Subcutaneous abdominal adipose tissue (tissue), 5 donors: Measurements from ENCODE around the gene RAB11FIP3.

Source experiments
- H3K27ac ChIP-seq: one replicate; pipeline ENCODE4 v1.7.0; 2013; ENCODE audit warnings: low read depth, mild to moderate bottlenecking, inconsistent platforms, low read length, moderate library complexity
- H3K27me3 ChIP-seq, 5 donors: one replicate each; pipeline ENCODE4 v1.7.0; 2013; ENCODE audit warnings: low read length in 5 of 5, inconsistent platforms in 1 of 5; ENCODE audit not compliant: control insufficient read depth in 5 of 5, insufficient read depth in 4 of 5
- H3K36me3 ChIP-seq, 5 donors: one replicate each; pipeline ENCODE4 v1.7.0; 2013; ENCODE audit warnings: low read length in 5 of 5; ENCODE audit not compliant: control insufficient read depth in 5 of 5, insufficient read depth in 5 of 5
- H3K4me1 ChIP-seq, 5 donors: one replicate each; pipeline ENCODE4 v1.7.0; 2013; ENCODE audit warnings: low read length in 5 of 5, mild to moderate bottlenecking in 3 of 5, moderate library complexity in 1 of 5; ENCODE audit not compliant: control insufficient read depth in 5 of 5, insufficient read depth in 5 of 5
- H3K4me3 ChIP-seq, 5 donors: one replicate each; pipeline ENCODE4 v1.7.0; 2013; ENCODE audit warnings: low read length in 5 of 5, low read depth in 1 of 5
- H3K9ac ChIP-seq, 5 donors: one replicate each; pipeline ENCODE4 v1.7.0; 2013; ENCODE audit warnings: low read length in 5 of 5, mild to moderate bottlenecking in 4 of 5, moderate library complexity in 3 of 5
- H3K9me3 ChIP-seq, 5 donors: one replicate each; pipeline ENCODE4 v1.7.0; 2013; ENCODE audit warnings: low read length in 5 of 5; ENCODE audit not compliant: control insufficient read depth in 5 of 5
- donor health status: healthy.
- donor health status: healthy.
- donor health status: healthy.
- donor health status: healthy.
- donor health status: healthy.

The RAB11FIP3 gene

GRCh38 chr16:557463-558297 lies 132.2 kb downstream of the RAB11FIP3 start:
- H3K9ac ChIP-seq, result no peak overlapping the region
- no peaks in the 10 kb centered on the region for H3K9me3 ChIP-seq
- peaks cover 20 to 42% (median 34%) of the 10 kb centered on the region in 5 donors for H3K27me3 ChIP-seq
- H3K27ac ChIP-seq, result no peak overlapping the region
- H3K4me1 ChIP-seq, result peaks cover 0 to 13% (median 3%) of the 10 kb centered on the region in 5 donors
- H3K4me3 ChIP-seq, result no peak overlapping the region
- peaks cover 0 to 4% (median 4%) of the 10 kb centered on the region in 5 donors for H3K36me3 ChIP-seq

DNA sequence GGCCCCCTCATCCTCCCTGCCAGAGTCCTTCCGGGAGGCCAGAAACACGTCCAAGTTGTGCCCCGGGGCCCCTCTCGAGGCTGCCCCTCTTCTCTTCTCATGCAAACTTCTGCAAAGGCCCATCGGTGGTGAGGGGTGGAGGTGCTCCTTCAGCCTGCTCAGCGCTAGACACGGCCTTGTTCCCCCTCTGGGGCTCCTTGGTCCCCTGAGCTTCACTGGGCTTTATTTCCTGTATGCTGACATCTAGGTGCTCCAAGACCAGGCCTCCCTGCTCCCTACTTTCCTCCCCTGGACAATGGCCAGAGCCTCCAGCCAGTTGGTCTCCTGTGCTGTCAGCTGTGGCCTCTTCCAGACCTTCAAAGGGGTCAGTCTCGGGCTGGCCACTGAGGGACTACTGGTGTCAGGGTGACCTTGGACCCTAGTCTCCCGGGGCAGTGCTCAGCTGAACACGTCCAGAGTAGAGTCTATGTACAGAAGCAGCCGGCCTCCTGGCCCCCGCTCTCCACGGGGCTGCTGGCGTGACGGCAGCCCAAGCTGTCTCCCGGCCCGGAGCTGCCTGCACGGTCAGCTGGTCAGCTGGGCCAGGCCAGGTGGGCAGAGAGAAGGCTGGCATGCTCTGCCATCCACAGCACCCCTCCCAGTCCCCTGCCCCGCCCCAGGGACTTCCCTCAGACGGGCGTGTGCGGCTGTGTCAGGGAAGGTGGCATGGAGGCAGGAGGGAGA lies 133.0 kb downstream of the RAB11FIP3 start:
- H3K27ac ChIP-seq, result no peak overlapping the region
- peaks cover 0 to 13% (median 3%) of the 10 kb centered on the region in 5 donors for H3K4me1 ChIP-seq
- H3K9ac ChIP-seq, result no peak overlapping the region
- no peaks in the 10 kb centered on the region for H3K9me3 ChIP-seq
- H3K4me3 ChIP-seq, result no peak overlapping the region
- peaks cover 24 to 42% (median 38%) of the 10 kb centered on the region in 5 donors for H3K27me3 ChIP-seq
- H3K36me3 ChIP-seq, result peaks cover 0 to under 1% (median 0%) of the 10 kb centered on the region in 5 donors

GRCh38 chr16:559021-559380 lies 133.6 kb downstream of the RAB11FIP3 start:
- H3K27ac ChIP-seq, result no peak overlapping the region
- no peaks in the 10 kb centered on the region for H3K9me3 ChIP-seq
- H3K27me3 ChIP-seq, result peaks cover 28 to 44% (median 40%) of the 10 kb centered on the region in 5 donors
- H3K36me3 ChIP-seq, result no peaks in the 10 kb centered on the region
- no peak overlapping the region for H3K4me3 ChIP-seq
- H3K4me1 ChIP-seq, result peaks cover 0 to 13% (median 3%) of the 10 kb centered on the region in 5 donors
- no peak overlapping the region for H3K9ac ChIP-seq

DNA sequence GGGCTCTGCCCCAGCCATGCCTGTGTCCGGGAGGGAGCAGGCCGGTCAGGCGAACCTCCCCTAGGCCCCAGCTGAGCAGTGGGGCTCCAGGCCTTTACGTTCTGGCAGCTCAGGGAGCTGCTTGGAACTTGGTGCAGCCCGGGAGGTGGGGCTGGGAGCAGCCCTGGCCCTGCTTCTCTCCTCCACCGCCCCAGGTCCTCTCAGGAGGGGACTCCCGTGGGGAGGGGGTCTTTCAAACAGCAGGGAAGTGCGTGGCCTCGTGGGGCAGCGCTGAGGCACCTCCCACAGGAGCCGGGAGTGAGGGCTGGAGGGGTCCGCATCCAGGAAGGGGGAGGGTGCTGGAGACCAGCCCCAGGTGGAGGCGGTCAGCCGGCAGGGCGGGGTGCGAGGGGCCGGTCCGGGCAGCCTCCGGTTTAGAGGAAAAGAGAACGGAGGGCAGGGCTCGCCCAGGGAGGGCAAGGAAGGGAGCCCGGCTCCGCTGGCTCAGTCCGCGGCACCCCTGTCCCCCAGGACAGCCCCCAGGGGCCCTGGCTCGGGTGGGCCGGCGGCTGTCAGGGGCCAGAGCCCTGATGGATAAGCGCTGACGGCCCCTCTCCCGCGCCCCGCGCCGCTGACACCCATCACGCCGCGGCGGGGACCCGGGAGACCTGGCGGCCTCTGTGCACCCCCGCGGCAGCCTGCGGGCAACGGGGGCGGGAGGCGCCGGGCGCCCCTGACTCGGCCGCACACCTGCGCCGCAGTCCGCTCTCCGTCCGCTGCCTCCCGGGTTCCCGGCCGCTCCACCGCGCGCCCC lies 134.2 kb downstream of the RAB11FIP3 start:
- Histone ChIP-seq H3K4me3 (no peak overlapping the region), H3K9ac (no peak overlapping the region), H3K9me3 (no peaks in the 10 kb centered on the region), H3K36me3 (no peaks in the 10 kb centered on the region), H3K27me3 (peaks cover 28 to 44% (median 40%) of the 10 kb centered on the region in 5 donors), H3K27ac (no peak overlapping the region), H3K4me1 (peaks cover 0 to 11% (median 3%) of the 10 kb centered on the region in 5 donors)

DNA sequence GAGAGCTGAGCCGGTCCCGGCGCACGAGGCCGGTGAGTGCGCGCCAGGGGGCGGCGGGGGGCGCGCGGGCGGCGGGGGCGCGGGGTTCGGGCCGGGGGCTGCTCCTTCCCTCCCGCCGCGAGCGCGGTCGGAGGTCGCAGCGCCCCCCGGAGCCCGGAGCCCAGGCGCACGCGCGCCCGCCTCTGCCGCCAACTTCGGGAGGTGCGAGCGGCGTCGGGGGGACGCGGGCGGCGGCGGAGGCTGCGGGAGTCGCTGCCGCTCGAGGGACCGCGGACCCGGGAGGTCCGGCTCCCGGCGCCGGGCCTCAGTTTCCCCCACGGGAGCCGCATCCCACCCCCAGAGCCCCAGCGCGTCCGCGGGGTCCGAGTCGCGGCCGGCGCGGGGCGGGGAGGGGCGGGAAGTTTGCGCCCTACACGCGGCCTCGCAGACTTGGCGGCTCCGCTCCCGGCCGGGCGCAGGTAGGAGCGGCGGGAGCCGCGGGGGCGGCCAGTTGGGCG lies 134.8 kb downstream of the RAB11FIP3 start, which contains the start of gene PRR35:
Gene PRR35, plus strand, starts transcription at position 191 of the 497 bp plus-strand sequence. CDS start 2,901 bp downstream, outside the sequence.
- Histone ChIP-seq H3K27ac (no peak within 1 kb of the TSS), H3K9me3 (no peaks in the 10 kb centered on the region), H3K27me3 (peaks cover 28 to 44% (median 40%) of the 10 kb centered on the region in 5 donors), H3K36me3 (no peaks in the 10 kb centered on the region), H3K4me3 (no peak within 1 kb of the TSS), H3K9ac (no peak within 1 kb of the TSS), H3K4me1 (peaks cover 0 to 8% (median 3%) of the 10 kb centered on the region in 5 donors)

DNA sequence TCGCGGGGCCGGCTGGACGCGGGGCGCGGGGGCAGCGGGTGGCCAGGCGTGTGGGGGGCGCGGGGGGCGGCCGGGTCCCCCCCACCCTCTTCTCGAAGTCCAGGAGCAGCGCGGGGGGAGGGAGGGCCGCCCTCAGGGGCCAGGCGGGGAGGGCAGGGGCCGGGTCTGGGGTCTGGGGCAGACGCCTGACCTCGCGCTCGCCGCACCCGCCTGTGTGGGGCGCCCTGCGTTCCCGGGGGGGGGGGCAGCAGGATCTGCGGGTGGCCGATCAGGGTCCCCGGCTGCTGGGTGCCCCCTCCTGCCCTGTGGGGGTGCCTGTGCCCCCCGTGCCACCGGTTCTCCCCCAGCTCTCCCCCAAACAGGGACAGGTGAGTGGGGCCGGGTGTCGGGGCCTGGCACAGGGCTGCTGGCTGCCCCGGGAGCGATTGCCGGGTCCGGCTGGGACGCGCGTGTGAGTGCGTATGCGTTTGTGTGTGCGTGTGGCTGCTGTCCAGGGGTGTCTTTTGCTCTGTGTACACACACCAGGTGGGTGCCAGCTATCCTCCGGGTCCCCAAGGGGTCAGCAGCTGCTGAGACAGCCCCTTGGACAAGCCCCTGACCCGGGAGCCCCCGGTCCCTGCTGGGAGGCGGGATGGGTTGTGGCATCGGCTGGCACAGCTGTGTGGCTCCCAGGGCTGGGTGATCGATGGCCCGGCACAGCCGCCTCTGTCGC lies 135.4 kb downstream of the RAB11FIP3 start:
- Histone ChIP-seq H3K36me3 (no peaks in the 10 kb centered on the region), H3K9ac (no peak overlapping the region), H3K9me3 (no peaks in the 10 kb centered on the region), H3K27ac (no peak overlapping the region), H3K4me1 (peaks cover 0 to 10% (median 4%) of the 10 kb centered on the region in 5 donors), H3K27me3 (peaks cover 28 to 44% (median 40%) of the 10 kb centered on the region in 5 donors), H3K4me3 (no peak overlapping the region)

DNA sequence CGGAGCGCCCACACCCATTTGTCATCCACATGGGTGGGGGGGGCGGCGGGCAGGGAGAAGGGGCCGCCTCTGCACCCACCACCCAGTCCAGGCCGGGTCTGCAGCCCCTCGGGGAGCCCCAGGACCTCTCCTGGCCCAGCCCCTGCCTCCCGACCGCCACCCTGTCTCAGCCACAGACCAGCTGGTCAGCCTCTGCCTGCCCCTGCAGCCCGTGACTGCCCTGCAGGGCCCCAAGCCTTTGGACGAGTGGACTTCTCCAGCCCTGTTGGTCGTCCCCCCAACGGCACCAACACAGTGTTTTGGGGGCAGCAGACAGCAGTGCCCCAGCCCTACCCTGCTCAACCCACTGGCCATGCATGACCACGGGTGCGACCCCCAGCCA lies 136.0 kb downstream of the RAB11FIP3 start:
- no peak overlapping the region for H3K27ac ChIP-seq
- peaks cover 0 to 15% (median 9%) of the 10 kb centered on the region in 5 donors for H3K4me1 ChIP-seq
- H3K9me3 ChIP-seq, result no peaks in the 10 kb centered on the region
- no peaks in the 10 kb centered on the region for H3K36me3 ChIP-seq
- H3K4me3 ChIP-seq, result no peak overlapping the region
- peaks cover 28 to 44% (median 40%) of the 10 kb centered on the region in 5 donors for H3K27me3 ChIP-seq
- no peak overlapping the region for H3K9ac ChIP-seq

GRCh38 chr16:561957-562938 lies 136.8 kb downstream of the RAB11FIP3 start:
- peaks cover 28 to 42% (median 40%) of the 10 kb centered on the region in 5 donors for H3K27me3 ChIP-seq
- H3K36me3 ChIP-seq, result no peaks in the 10 kb centered on the region
- no peak overlapping the region for H3K27ac ChIP-seq
- no peak overlapping the region for H3K4me3 ChIP-seq
- peaks cover under 1 to 24% (median 18%) of the 10 kb centered on the region in 5 donors for H3K4me1 ChIP-seq
- no peaks in the 10 kb centered on the region for H3K9me3 ChIP-seq
- H3K9ac ChIP-seq, result no peak overlapping the region
